ENCODE data around the gene EIF2AK3.

DNA sequence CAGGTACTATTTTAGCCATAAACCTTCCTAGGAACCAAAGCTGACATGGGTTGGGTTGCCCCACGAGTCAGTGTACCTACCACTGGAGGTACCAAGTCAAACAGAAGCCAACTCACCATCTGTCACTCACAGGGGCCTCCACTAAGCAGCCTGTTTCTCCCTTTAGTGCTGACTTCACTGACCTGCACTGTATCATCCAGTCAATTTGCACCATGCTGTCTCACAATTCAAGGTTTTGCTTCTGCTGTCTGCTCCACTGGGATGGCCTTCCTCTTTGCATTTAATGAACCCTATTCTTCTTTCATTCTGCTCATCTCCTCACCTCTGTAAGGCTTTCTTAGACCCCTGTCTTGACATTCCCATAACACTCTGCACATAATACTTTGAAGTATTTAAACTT, 47.2 kb downstream of the EIF2AK3 start:
- no peak for TF ChIP-seq POLR2A (IDR thresholded peaks at IDR 0.05; ENCODE audit: low read depth, low read length)
- no peak for TF ChIP-seq POLR2AphosphoS5 (IDR thresholded peaks at IDR 0.05; ENCODE audit: low read depth, low read length)

Measured in GM12892 (cell line).